ENCODE results near the gene MED12. TPM values are rescaled to one million over a fixed set of nuclear protein-coding genes. Genes with fewer than 3 reads are reported as not detected.

Gene MED12
- total RNA-seq, 3 donors from 2014 or later, result 34.4 to 55.4 (median 47.8) TPM

GRCh38 chrX:71096760-71097032 lies 21.7 kb upstream of the MED12 start:
- no peak for DNase-seq
- no peaks in the 10 kb centered on the region for H3K9me3 ChIP-seq
- no peak overlapping the region for H3K4me3 ChIP-seq
- H3K4me1 ChIP-seq (ENCODE audit: low read depth), result no peaks in the 10 kb centered on the region
- peak; percentile 4 for ATAC-seq
- no peak for TF ChIP-seq CTCF (IDR thresholded peaks at IDR 0.05)
- no peaks in the 10 kb centered on the region for H3K36me3 ChIP-seq (ENCODE audit: low read depth)
- intact Hi-C loops (cut with DNase I, micrococcal nuclease), result no loop called here

GRCh38 chrX:71098302-71098701 lies 20.1 kb upstream of the MED12 start:
- H3K36me3 ChIP-seq (ENCODE audit: low read depth), result no peaks in the 10 kb centered on the region
- DNase-seq (peak; percentile 57 to 70 (median 65)), ATAC-seq (peak; percentile 22)
- H3K4me1 ChIP-seq (ENCODE audit: low read depth), result no peaks in the 10 kb centered on the region
- TF ChIP-seq CTCF (IDR thresholded peaks at IDR 0.05), result no peak
- no peak overlapping the region for H3K4me3 ChIP-seq
- H3K9me3 ChIP-seq, result no peaks in the 10 kb centered on the region
- intact Hi-C loops (cut with DNase I, micrococcal nuclease), result no loop called here

GRCh38 chrX:71098951-71099506 lies 19.4 kb upstream of the MED12 start:
- ATAC-seq, result no peak
- Histone ChIP-seq H3K4me3 (no peak overlapping the region), H3K9me3 (no peaks in the 10 kb centered on the region), H3K36me3 (ENCODE audit: low read depth) (no peaks in the 10 kb centered on the region), H3K4me1 (ENCODE audit: low read depth) (no peaks in the 10 kb centered on the region)
- TF ChIP-seq CTCF (IDR thresholded peaks at IDR 0.05), result no peak
- intact Hi-C loops (cut with DNase I, micrococcal nuclease), result no loop called here
- DNase-seq, result no peak

GRCh38 chrX:71099736-71100135 lies 18.7 kb upstream of the MED12 start:
- Histone ChIP-seq H3K9me3 (no peaks in the 10 kb centered on the region), H3K36me3 (ENCODE audit: low read depth) (no peaks in the 10 kb centered on the region), H3K4me3 (no peak overlapping the region), H3K4me1 (ENCODE audit: low read depth) (no peaks in the 10 kb centered on the region)
- DNase-seq (no peak), ATAC-seq (no peak)
- intact Hi-C loops (cut with DNase I, micrococcal nuclease), result no loop called here
- no peak for TF ChIP-seq CTCF (IDR thresholded peaks at IDR 0.05)

- H3K4me3 ChIP-seq, result no peak overlapping the region
- H3K9me3 ChIP-seq, result no peaks in the 10 kb centered on the region
- intact Hi-C loops (cut with DNase I, micrococcal nuclease), result no loop called here
- no peaks in the 10 kb centered on the region for H3K4me1 ChIP-seq (ENCODE audit: low read depth)
- DNase-seq (no peak), ATAC-seq (no peak)
- TF ChIP-seq CTCF (IDR thresholded peaks at IDR 0.05), result no peak
- no peaks in the 10 kb centered on the region for H3K36me3 ChIP-seq (ENCODE audit: low read depth)
Observed at GRCh38 chrX:71100581-71101505, 17.6 kb upstream of the MED12 start.

Data from mucosa of descending colon (tissue), 3 donors.